ENCODE measurements around the gene SLMAP.

The SLMAP gene

GRCh38 chr3:57966829-57967228 lies 210.7 kb downstream of the SLMAP start:
- H3K9ac ChIP-seq (ENCODE audit: insufficient read length): no peak overlapping the region
- no peak overlapping the region for H3K27ac ChIP-seq
- H3K4me3 ChIP-seq: no peak overlapping the region
- no peak for DNase-seq (ENCODE audit: low read depth, low spot score)
- H3K9me3 ChIP-seq (ENCODE audit: low read depth, low read length): no peaks in the 10 kb centered on the region
- TF ChIP-seq FOXP2 (optimal IDR thresholded peaks at IDR 0.05; ENCODE audit: control extremely low read depth, extremely low read length, insufficient read depth) (no peak), EZH2 (IDR thresholded peaks at IDR 0.05) (no peak), POLR2AphosphoS5 (IDR thresholded peaks at IDR 0.05; ENCODE audit: borderline replicate concordance, low read depth, low read length) (no peak)
- no peaks in the 10 kb centered on the region for H3K36me3 ChIP-seq (ENCODE audit: insufficient read depth, low read length)

GRCh38 chr3:57967590-57967989 lies 211.5 kb downstream of the SLMAP start:
- TF ChIP-seq FOXP2 (optimal IDR thresholded peaks at IDR 0.05; ENCODE audit: control extremely low read depth, extremely low read length, insufficient read depth) (no peak), EZH2 (IDR thresholded peaks at IDR 0.05) (no peak), POLR2AphosphoS5 (IDR thresholded peaks at IDR 0.05; ENCODE audit: borderline replicate concordance, low read depth, low read length) (no peak)
- Histone ChIP-seq H3K4me3 (no peak overlapping the region), H3K9ac (ENCODE audit: insufficient read length) (no peak overlapping the region), H3K9me3 (ENCODE audit: low read depth, low read length) (no peaks in the 10 kb centered on the region), H3K27ac (no peak overlapping the region), H3K36me3 (ENCODE audit: insufficient read depth, low read length) (no peaks in the 10 kb centered on the region)
- no peak for DNase-seq (ENCODE audit: low read depth, low spot score)

GRCh38 chr3:57968501-57968900 lies 212.4 kb downstream of the SLMAP start:
- no peak for TF ChIP-seq POLR2AphosphoS5 (IDR thresholded peaks at IDR 0.05; ENCODE audit: borderline replicate concordance, low read depth, low read length)
- TF ChIP-seq EZH2 (IDR thresholded peaks at IDR 0.05): no peak
- TF ChIP-seq FOXP2 (optimal IDR thresholded peaks at IDR 0.05; ENCODE audit: control extremely low read depth, extremely low read length, insufficient read depth): no peak
- no peak for DNase-seq (ENCODE audit: low read depth, low spot score)
- no peak overlapping the region for H3K4me3 ChIP-seq
- no peak overlapping the region for H3K27ac ChIP-seq
- no peak overlapping the region for H3K9ac ChIP-seq (ENCODE audit: insufficient read length)
- no peaks in the 10 kb centered on the region for H3K36me3 ChIP-seq (ENCODE audit: insufficient read depth, low read length)
- no peaks in the 10 kb centered on the region for H3K9me3 ChIP-seq (ENCODE audit: low read depth, low read length)

- no peak for DNase-seq (ENCODE audit: low read depth, low spot score)
- no peaks in the 10 kb centered on the region for H3K36me3 ChIP-seq (ENCODE audit: insufficient read depth, low read length)
- H3K9ac ChIP-seq (ENCODE audit: insufficient read length): no peak overlapping the region
- TF ChIP-seq EZH2 (IDR thresholded peaks at IDR 0.05): no peak
- no peak for TF ChIP-seq POLR2AphosphoS5 (IDR thresholded peaks at IDR 0.05; ENCODE audit: borderline replicate concordance, low read depth, low read length)
- TF ChIP-seq FOXP2 (optimal IDR thresholded peaks at IDR 0.05; ENCODE audit: control extremely low read depth, extremely low read length, insufficient read depth): no peak
- H3K9me3 ChIP-seq (ENCODE audit: low read depth, low read length): no peaks in the 10 kb centered on the region
- no peak overlapping the region for H3K27ac ChIP-seq
- no peak overlapping the region for H3K4me3 ChIP-seq
Observed at GRCh38 chr3:57971975-57972374, 215.9 kb downstream of the SLMAP start.

- Histone ChIP-seq H3K4me3 (no peak overlapping the region), H3K9ac (ENCODE audit: insufficient read length) (no peak overlapping the region), H3K36me3 (ENCODE audit: insufficient read depth, low read length) (no peaks in the 10 kb centered on the region), H3K27ac (no peak overlapping the region), H3K9me3 (ENCODE audit: low read depth, low read length) (no peaks in the 10 kb centered on the region)
- TF ChIP-seq POLR2AphosphoS5 (IDR thresholded peaks at IDR 0.05; ENCODE audit: borderline replicate concordance, low read depth, low read length) (no peak), FOXP2 (optimal IDR thresholded peaks at IDR 0.05; ENCODE audit: control extremely low read depth, extremely low read length, insufficient read depth) (no peak), EZH2 (IDR thresholded peaks at IDR 0.05) (no peak)
- DNase-seq (ENCODE audit: low read depth, low spot score): no peak
Observed at GRCh38 chr3:57972531-57973111, 216.5 kb downstream of the SLMAP start.

- Histone ChIP-seq H3K27ac (no peak overlapping the region), H3K36me3 (ENCODE audit: insufficient read depth, low read length) (no peaks in the 10 kb centered on the region), H3K9ac (ENCODE audit: insufficient read length) (no peak overlapping the region), H3K4me3 (no peak overlapping the region), H3K9me3 (ENCODE audit: low read depth, low read length) (no peaks in the 10 kb centered on the region)
- no peak for TF ChIP-seq FOXP2 (optimal IDR thresholded peaks at IDR 0.05; ENCODE audit: control extremely low read depth, extremely low read length, insufficient read depth)
- TF ChIP-seq EZH2 (IDR thresholded peaks at IDR 0.05): no peak
- TF ChIP-seq POLR2AphosphoS5 (IDR thresholded peaks at IDR 0.05; ENCODE audit: borderline replicate concordance, low read depth, low read length): no peak
- DNase-seq (ENCODE audit: low read depth, low spot score): no peak
Observed at GRCh38 chr3:57973715-57974477, 217.8 kb downstream of the SLMAP start.

- no peak overlapping the region for H3K4me3 ChIP-seq
- H3K9ac ChIP-seq (ENCODE audit: insufficient read length): no peak overlapping the region
- no peak overlapping the region for H3K27ac ChIP-seq
- DNase-seq (ENCODE audit: low read depth, low spot score): no peak
- no peaks in the 10 kb centered on the region for H3K9me3 ChIP-seq (ENCODE audit: low read depth, low read length)
- TF ChIP-seq FOXP2 (optimal IDR thresholded peaks at IDR 0.05; ENCODE audit: control extremely low read depth, extremely low read length, insufficient read depth) (no peak), POLR2AphosphoS5 (IDR thresholded peaks at IDR 0.05; ENCODE audit: borderline replicate concordance, low read depth, low read length) (no peak), EZH2 (IDR thresholded peaks at IDR 0.05) (no peak)
- H3K36me3 ChIP-seq (ENCODE audit: insufficient read depth, low read length): no peaks in the 10 kb centered on the region
Observed at GRCh38 chr3:57974796-57975388, 218.8 kb downstream of the SLMAP start.

- Histone ChIP-seq H3K27ac (no peak overlapping the region), H3K9ac (ENCODE audit: insufficient read length) (no peak overlapping the region), H3K36me3 (ENCODE audit: insufficient read depth, low read length) (no peaks in the 10 kb centered on the region), H3K4me3 (no peak overlapping the region), H3K9me3 (ENCODE audit: low read depth, low read length) (no peaks in the 10 kb centered on the region)
- DNase-seq (ENCODE audit: low read depth, low spot score): no peak
- TF ChIP-seq POLR2AphosphoS5 (IDR thresholded peaks at IDR 0.05; ENCODE audit: borderline replicate concordance, low read depth, low read length) (no peak), EZH2 (IDR thresholded peaks at IDR 0.05) (no peak), FOXP2 (optimal IDR thresholded peaks at IDR 0.05; ENCODE audit: control extremely low read depth, extremely low read length, insufficient read depth) (no peak)
Observed at GRCh38 chr3:57977818-57978235, 221.7 kb downstream of the SLMAP start.
